Keratinocyte (primary cell): ENCODE results near the gene MEG3. TPM values are rescaled to one million over a fixed set of nuclear protein-coding genes. Genes with fewer than 3 reads are reported as not detected.

ENCODE experiments used
- DNase-seq: peaks from one replicate; pipeline ENCODE4 v3.0.0-alpha.2; 2011; ENCODE audit warnings: low read depth, missing footprints, low spot score
- FAIRE-seq: peaks from 2 replicates; lab custom pipeline; 2011; peaks lifted over from hg19 to GRCh38; lab: Jason Lieb, UNC
- H2AFZ ChIP-seq: 2 replicates; pipeline ENCODE4 v1.6.0; 2012; ENCODE audit warnings: low read length, control low read depth, inconsistent platforms; ENCODE audit not compliant: control insufficient read depth
- H3K27ac ChIP-seq: 2 replicates; pipeline ENCODE4 v1.5.1; 2011; ENCODE audit warnings: low read length; ENCODE audit not compliant: control insufficient read depth, insufficient read depth
- H3K27me3 ChIP-seq: 3 replicates; pipeline ENCODE4 v1.6.0; 2011; ENCODE audit warnings: low read length; ENCODE audit not compliant: control insufficient read depth, insufficient read depth; ENCODE audit errors: extremely low read depth
- H3K36me3 ChIP-seq, 2 experiments: 2 replicates in 1 of 2; 3 replicates in 1 of 2; pipeline ENCODE4 v1.5.1; 2011; ENCODE audit warnings: low read length in 2 of 2, mild to moderate bottlenecking in 1 of 2; ENCODE audit not compliant: control insufficient read depth in 2 of 2, insufficient read depth in 2 of 2; ENCODE audit errors: extremely low read depth in 1 of 2
- H3K4me1 ChIP-seq: 3 replicates; pipeline ENCODE4 v1.5.1; 2011; ENCODE audit warnings: low read length; ENCODE audit not compliant: control insufficient read depth, insufficient read depth; ENCODE audit errors: extremely low read depth
- H3K4me2 ChIP-seq: 3 replicates; pipeline ENCODE4 v1.6.0; 2011; ENCODE audit warnings: low read depth, low read length; ENCODE audit not compliant: control insufficient read depth, insufficient read depth; ENCODE audit errors: extremely low read depth
- H3K4me3 ChIP-seq, 3 experiments: fragments of 200-600 bp in 1 of 3; sonication (generic) in 1 of 3; 2 replicates in 2 of 3; 3 replicates in 1 of 3; pipeline ENCODE4 v1.5.1; 2011 to 2016; ENCODE audit warnings: low read length in 3 of 3, mild to moderate bottlenecking in 3 of 3, control low read depth in 2 of 3, inconsistent platforms in 1 of 3, low read depth in 1 of 3, mixed read lengths in 1 of 3, mixed run types in 1 of 3, moderate library complexity in 1 of 3; ENCODE audit not compliant: control insufficient read depth in 2 of 3, insufficient read depth in 2 of 3; ENCODE audit errors: extremely low read depth in 1 of 3
- H3K79me2 ChIP-seq: 2 replicates; pipeline ENCODE4 v1.6.0; 2012; ENCODE audit warnings: low read length; ENCODE audit not compliant: control insufficient read depth, insufficient read depth
- H3K9ac ChIP-seq: 3 replicates; pipeline ENCODE4 v1.6.0; 2011; ENCODE audit warnings: low read length; ENCODE audit not compliant: control insufficient read depth, insufficient read depth; ENCODE audit errors: extremely low read depth
- H3K9me1 ChIP-seq: 3 replicates; pipeline ENCODE4 v1.6.0; 2011; ENCODE audit warnings: low read length; ENCODE audit not compliant: control insufficient read depth, insufficient read depth; ENCODE audit errors: extremely low read depth
- H3K9me3 ChIP-seq: 2 replicates; pipeline ENCODE4 v1.5.1; 2012; ENCODE audit warnings: low read depth, low read length; ENCODE audit not compliant: control insufficient read depth
- H4K20me1 ChIP-seq: 3 replicates; pipeline ENCODE4 v1.6.0; 2011; ENCODE audit warnings: low read length; ENCODE audit not compliant: control insufficient read depth, insufficient read depth; ENCODE audit errors: extremely low read depth
- CTCF ChIP-seq, 3 experiments: IDR thresholded peaks in 1 of 3; conservative IDR thresholded peaks in 1 of 3; optimal IDR thresholded peaks in 1 of 3; 2 replicates in 2 of 3; 3 replicates in 1 of 3; pipeline versions ENCODE3 to v1.5.1; 2011; ENCODE audit warnings: low read length in 3 of 3, mild to moderate bottlenecking in 3 of 3, moderate library complexity in 2 of 3, control low read depth in 1 of 3, inconsistent platforms in 1 of 3; ENCODE audit not compliant: insufficient read depth in 2 of 3; ENCODE audit errors: extremely low read depth in 1 of 3
- EZH2 ChIP-seq: IDR thresholded peaks from one replicate; pipeline ENCODE4 v1.6.1; 2012; ENCODE audit warnings: inconsistent platforms, mild to moderate bottlenecking, low read length, moderate library complexity
- dilution Hi-C: fragments of 300-500 bp; cut with MboI; formaldehyde crosslinking; loops from one replicate; pipeline ENCODE4 v1.7.0; 2020; ENCODE audit warnings: low sequenced_read_pairs; ENCODE audit not compliant: extremely low pct_ligation_motif_present
- polyA plus RNA-seq, 5 experiments: library from polyadenylated mRNA; depleted of rRNA in 3 of 5; stranded (reverse) in 3 of 5; stranded (forward) in 1 of 5; unstranded in 1 of 5; fragments of >200 nt; gene quantifications; 1 replicate in 1 of 5; 2 replicates in 3 of 5; 3 replicates in 1 of 5; pipeline versions ENCODE4 v1.2.1 to v1.2.3, GENCODE V29; 2011 to 2012; ENCODE audit warnings: missing spikeins in 2 of 5, low read depth in 1 of 5, low replicate concordance in 1 of 5

The MEG3 gene
- polyA plus RNA-seq, 1 donor (not counting 4 experiments of a cell fraction or from before 2014, with no cell fraction given) = 5.6 TPM

- H2AFZ ChIP-seq = no peak overlapping the region
- H3K9me3 ChIP-seq = no peaks in the 10 kb centered on the region
- no peak for FAIRE-seq
- dilution Hi-C loops = no loop called here
- no peak overlapping the region for H3K9ac ChIP-seq
- no peaks in the 10 kb centered on the region for H4K20me1 ChIP-seq
- no peaks in the 10 kb centered on the region for H3K4me1 ChIP-seq
- H3K79me2 ChIP-seq = no peaks in the 10 kb centered on the region
- H3K36me3 ChIP-seq = no peaks in the 10 kb centered on the region
- H3K4me3 ChIP-seq = no peak overlapping the region
- H3K9me1 ChIP-seq = no peaks in the 10 kb centered on the region
- H3K4me2 ChIP-seq = no peak overlapping the region
- TF ChIP-seq EZH2 (no peak), CTCF (optimal IDR thresholded peaks at IDR 0.05 in 1 of 3, IDR thresholded peaks at IDR 0.05 in 1 of 3, conservative IDR thresholded peaks at IDR 0.05 in 1 of 3; ENCODE audit: extremely low read depth in 1 of 3, insufficient read depth in 2 of 3, low read length in 3 of 3) (no peak)
- no peaks in the 10 kb centered on the region for H3K27me3 ChIP-seq
- no peak overlapping the region for H3K27ac ChIP-seq
- no peak for DNase-seq
Measured at GRCh38 chr14:100892496-100893227, 66.7 kb downstream of the MEG3 start.

GRCh38 chr14:100893228-100893601 is 67.3 kb downstream of the MEG3 start:
- FAIRE-seq (no peak), DNase-seq (no peak)
- no peak overlapping the region for H3K4me2 ChIP-seq
- TF ChIP-seq CTCF (optimal IDR thresholded peaks at IDR 0.05 in 1 of 3, IDR thresholded peaks at IDR 0.05 in 1 of 3, conservative IDR thresholded peaks at IDR 0.05 in 1 of 3; ENCODE audit: extremely low read depth in 1 of 3, insufficient read depth in 2 of 3, low read length in 3 of 3) (no peak), EZH2 (no peak)
- no peaks in the 10 kb centered on the region for H3K9me1 ChIP-seq
- no peak overlapping the region for H3K4me3 ChIP-seq
- no peak overlapping the region for H3K9ac ChIP-seq
- H3K9me3 ChIP-seq = no peaks in the 10 kb centered on the region
- dilution Hi-C loops = no loop called here
- no peaks in the 10 kb centered on the region for H4K20me1 ChIP-seq
- no peaks in the 10 kb centered on the region for H3K27me3 ChIP-seq
- no peaks in the 10 kb centered on the region for H3K79me2 ChIP-seq
- no peaks in the 10 kb centered on the region for H3K36me3 ChIP-seq
- H3K4me1 ChIP-seq = no peaks in the 10 kb centered on the region
- H3K27ac ChIP-seq = no peak overlapping the region
- no peak overlapping the region for H2AFZ ChIP-seq
